GM12878 (cell line): Measurements from ENCODE around the gene ITSN1. TPM values are rescaled to one million over a fixed set of nuclear protein-coding genes. Genes with fewer than 3 reads are reported as not detected.

Experiments
- ATAC-seq: fragments of 200-7000 bp; cut with Tn5 transposase; 3 replicates; pipeline ENCODE4 v1.9.1; 2020; ENCODE audit warnings: mild to moderate bottlenecking, moderate library complexity
- BruUV-seq: library from RNA; stranded (reverse); fragments of 400-500 nt; replicated peaks from 2 replicates; lab custom pipeline; 2021; lab: Mats Ljungman, UMichigan
- CTCF ChIA-PET: fragments of 300-600 bp; sonication (Branson Sonifier 250); formaldehyde crosslinking; extraction: SDS; loops from one replicate; lab custom pipeline; 2021; ENCODE audit warnings: inconsistent platforms; lab: Yijun Ruan, JAX
- POLR2A ChIA-PET: fragments of 350-600 bp; formaldehyde crosslinking; extraction: SDS; loops from one replicate; lab custom pipeline; 2021; ENCODE audit warnings: inconsistent platforms; lab: Charles Lee
- RAD21 ChIA-PET: fragments of 300-600 bp; sonication (Branson Sonifier 250); formaldehyde crosslinking; loops from one replicate; lab custom pipeline; 2023; ENCODE audit warnings: antibody characterized with exemption; ENCODE audit not compliant: unreplicated experiment; lab: Charles Lee
- SMC1A ChIA-PET: fragments of 300-600 bp; sonication (Branson Sonifier 250); formaldehyde crosslinking; loops from one replicate; lab custom pipeline; 2023; ENCODE audit not compliant: unreplicated experiment, uncharacterized antibody; lab: Charles Lee
- DNase-seq: peaks from one replicate; pipeline ENCODE4 v3.0.0-alpha.2; 2011; ENCODE audit warnings: low read depth, low spot score
- FAIRE-seq: peaks from 3 replicates; lab custom pipeline; 2011; peaks lifted over from hg19 to GRCh38; lab: Jason Lieb, UNC
- H2AFZ ChIP-seq: 2 replicates; pipeline ENCODE4 v1.6.0; 2011; ENCODE audit warnings: low read depth, low read length, control low read depth; ENCODE audit not compliant: control insufficient read depth
- H3K27ac ChIP-seq: 2 replicates; pipeline ENCODE4 v1.5.1; 2011; ENCODE audit warnings: control low read depth; ENCODE audit not compliant: control insufficient read depth, insufficient read depth
- H3K27me3 ChIP-seq, 2 experiments: replicated peaks in 1 of 2; 2 replicates each; pipeline versions ENCODE4 v1.6.0 to v1.6.1; 2011; ENCODE audit warnings: low read length in 1 of 2; ENCODE audit not compliant: control insufficient read depth in 2 of 2, insufficient read depth in 2 of 2
- H3K36me3 ChIP-seq, 2 experiments: 2 replicates each; pipeline ENCODE4 v1.5.1; 2011; ENCODE audit warnings: low read length in 1 of 2; ENCODE audit not compliant: control insufficient read depth in 2 of 2, insufficient read depth in 2 of 2
- H3K4me1 ChIP-seq: 2 replicates; pipeline ENCODE4 v1.6.1; 2011; ENCODE audit warnings: mild to moderate bottlenecking, low read length, moderate library complexity, mixed read lengths; ENCODE audit not compliant: control insufficient read depth, insufficient read depth
- H3K4me2 ChIP-seq: 2 replicates; pipeline ENCODE4 v1.6.0; 2011; ENCODE audit warnings: control low read depth; ENCODE audit not compliant: control insufficient read depth, insufficient read depth
- H3K4me3 ChIP-seq: fragments of 200-600 bp; sonication (generic); 2 replicates; pipeline ENCODE4 v1.5.1; 2016
- H3K79me2 ChIP-seq: 2 replicates; pipeline ENCODE4 v1.6.0; 2011; ENCODE audit warnings: low read length; ENCODE audit not compliant: control insufficient read depth, insufficient read depth
- H3K9ac ChIP-seq: 2 replicates; pipeline ENCODE4 v1.8.0; 2011; ENCODE audit warnings: low read length, control low read depth, mixed read lengths; ENCODE audit not compliant: control insufficient read depth, insufficient read depth
- H3K9me3 ChIP-seq: replicated peaks from 3 replicates; pipeline ENCODE4 v1.5.1; 2011; ENCODE audit warnings: mild to moderate bottlenecking, low read length; ENCODE audit not compliant: control insufficient read depth, insufficient read depth
- H4K20me1 ChIP-seq: 2 replicates; pipeline ENCODE4 v1.6.0; 2011; ENCODE audit not compliant: control insufficient read depth, insufficient read depth
- CUX1 ChIP-seq: IDR thresholded peaks from 2 replicates; pipeline ENCODE4 v1.6.1; 2012; ENCODE audit warnings: improper control_type of control experiment, low read depth, low read length; ENCODE audit not compliant: insufficient replicate concordance
- EP300 ChIP-seq, 2 experiments: fragments of 150-350 bp in 1 of 2; IDR thresholded peaks; 2 replicates each; pipeline ENCODE4 v1.6.1; 2011 to 2012; ENCODE audit warnings: low read depth in 2 of 2, low read length in 2 of 2, borderline replicate concordance in 1 of 2, improper control_type of control experiment in 1 of 2, inconsistent platforms in 1 of 2; ENCODE audit not compliant: control insufficient read depth in 1 of 2
- HDAC6 ChIP-seq: fragments of 200-600 bp; sonication (generic); IDR thresholded peaks from one replicate; pipeline ENCODE4 v1.8.0; 2017; ENCODE audit warnings: antibody characterized with exemption; ENCODE audit not compliant: unreplicated experiment
- MAX ChIP-seq: IDR thresholded peaks from 2 replicates; pipeline ENCODE4 v1.6.1; 2012; ENCODE audit warnings: low read depth, low read length, improper control_type of control experiment
- RCOR1 ChIP-seq: conservative IDR thresholded peaks from 2 replicates; pipeline ENCODE4 v1.6.1; 2012; ENCODE audit warnings: low read depth, low read length, improper control_type of control experiment
- SKIL ChIP-seq: fragments of 450-650 bp; IDR thresholded peaks from 2 replicates; pipeline ENCODE4 v1.6.1; 2017; ENCODE audit warnings: mild to moderate bottlenecking, low read depth, inconsistent platforms; ENCODE audit not compliant: poor library complexity, severe bottlenecking
- SREBF2 ChIP-seq: IDR thresholded peaks from 2 replicates; pipeline ENCODE4 v1.6.1; 2012; ENCODE audit warnings: mild to moderate bottlenecking, low read length
- WRNIP1 ChIP-seq: IDR thresholded peaks from 2 replicates; pipeline ENCODE4 v1.6.1; 2011; ENCODE audit warnings: low read depth, low read length, improper control_type of control experiment, borderline replicate concordance
- ZNF592 ChIP-seq: fragments of 450-650 bp; IDR thresholded peaks from 2 replicates; pipeline ENCODE4 v1.6.1; 2017; ENCODE audit warnings: mild to moderate bottlenecking, moderate library complexity
- WGBS: methylation state at CpG from one replicate; pipeline ENCODE4 v1.1.6; 2016; ENCODE audit warnings: low lambda C conversion rate; ENCODE audit not compliant: insufficient replicate concordance, insufficient coverage; ENCODE audit errors: missing lambda C conversion rate; 5-methylcytosine and 5-hydroxymethylcytosine counted together
- in situ Hi-C: fragments of 300-500 bp; cut with MboI; formaldehyde crosslinking; loops from 9 replicates; pipeline ENCODE4 v1.14.3; 2018; ENCODE audit warnings: mixed read lengths
- intact Hi-C: fragments of 100-400 bp; cut with micrococcal nuclease; formaldehyde crosslinking; loops from one replicate; pipeline ENCODE4 v1.14.2; 2022; ENCODE audit not compliant: unreplicated experiment
- polyA plus RNA-seq, 11 experiments: library from polyadenylated mRNA; depleted of rRNA in 4 of 11; unstranded in 6 of 11; stranded (reverse) in 5 of 11; fragments of >200 nt; fragmentation: Nextera tagmentation in 4 of 11; fragmentation: Illumina TruSeq in 1 of 11; extraction: Ambion mirVana in 4 of 11; extraction: Trizol in 1 of 11; gene quantifications; 1 replicate in 1 of 11; 2 replicates in 10 of 11; pipeline versions ENCODE4 v1.2.1 to v1.2.3, GENCODE V29; 2011 to 2016; ENCODE audit warnings: inconsistent platforms in 2 of 11, missing spikeins in 2 of 11, low read depth in 1 of 11
- total RNA-seq, 4 experiments: library from RNA; depleted of rRNA in 3 of 4; stranded (reverse); fragments of >200 nt in 3 of 4; fragmentation: Illumina TruSeq in 1 of 4; extraction: Trizol in 1 of 4; gene quantifications; 2 replicates each; pipeline versions ENCODE4 v1.2.1 to v1.2.3, GENCODE V29; 2013 to 2021

The ITSN1 gene
- total and polyA plus RNA-seq, 10 of the 15 experiments (the other 5 are each of a cell fraction or from before 2014, with no cell fraction given) = 0.89 to 10.6 (median 4.8) TPM

- Histone ChIP-seq H3K27ac (no peak overlapping the region), H2AFZ (no peak overlapping the region), H4K20me1 (no peaks in the 10 kb centered on the region), H3K79me2 (no peaks in the 10 kb centered on the region), H3K9ac (no peak overlapping the region), H3K9me3 (peaks cover 2% of the 10 kb centered on the region; the same call in 2 of the 3 replicates), H3K4me3 (no peak overlapping the region), H3K36me3 (no peaks in the 10 kb centered on the region), H3K4me1 (peaks cover 38% of the 10 kb centered on the region), H3K4me2 (no peak overlapping the region), H3K27me3 (no peaks in the 10 kb centered on the region)
- ATAC-seq (no peak), DNase-seq (no peak), FAIRE-seq (no peak)
- intact Hi-C loops (no loop called here), in situ Hi-C loops (loop anchor here (5.0 kb wide), 1 partner anchor 127 kb away; the partner anchor contains the start of genes MRPS6 and SLC5A3)
- POLR2A ChIA-PET = interaction anchor here (0.6 to 0.7 kb wide), 4 partner anchors 8 to 131 kb away, joined by 3 to 6 read pairs (median 4); no protein-coding TSS in a partner anchor
- 79% methylated on average over 1 of the region's 2 CpGs for WGBS
- RAD21 ChIA-PET = interaction anchor here (0.6 to 9.1 kb wide), 5 partner anchors 22 to 136 kb away, joined by 3 to 182 read pairs (median 6); no protein-coding TSS in a partner anchor
- SMC1A ChIA-PET = interaction anchor here (1.1 to 9.4 kb wide), 5 partner anchors 8 to 75 kb away, joined by 3 to 169 read pairs (median 6); no protein-coding TSS in a partner anchor
- BruUV-seq = no TSS peak
- CTCF ChIA-PET = interaction anchor here (0.6 to 5.6 kb wide), 4 partner anchors 22 to 733 kb away, joined by 3 to 71 read pairs (median 4); no protein-coding TSS in a partner anchor
- no peak for TF ChIP-seq MAX
- no peak for TF ChIP-seq SREBF2
- TF ChIP-seq WRNIP1 = no peak
- TF ChIP-seq SKIL = no peak
- TF ChIP-seq RCOR1 = no peak
- no peak for TF ChIP-seq CUX1
- no peak for TF ChIP-seq EP300 (IDR thresholded peaks at IDR 0.05; ENCODE audit: borderline replicate concordance in 1 of 2, control insufficient read depth in 1 of 2, low read depth in 2 of 2, low read length in 2 of 2)
- no peak for TF ChIP-seq ZNF592
- TF ChIP-seq HDAC6 = no peak
These were observed 303.5 kb downstream of the ITSN1 start for GRCh38 chr21:33945652-33946270.
